Panc1 (cell line): ENCODE data around the gene TRPM5. TPM values are rescaled to one million over a fixed set of nuclear protein-coding genes. Genes with fewer than 3 reads are reported as not detected.

Source experiments
- ATAC-seq: fragments of 200-7000 bp; cut with Tn5 transposase; 2 replicates; pipeline ENCODE4 v1.9.1; 2020; ENCODE audit warnings: mild to moderate bottlenecking, moderate library complexity
- BruUV-seq: library from RNA; stranded (reverse); fragments of 400-500 nt; replicated peaks from 2 replicates; lab custom pipeline; 2021; lab: Mats Ljungman, UMichigan
- CTCF ChIA-PET: fragments of 300-600 bp; sonication (Branson Sonifier 250); formaldehyde crosslinking; loops from one replicate; lab custom pipeline; 2022; ENCODE audit warnings: antibody characterized with exemption; lab: Charles Lee
- POLR2A ChIA-PET: fragments of 300-600 bp; sonication (Branson Sonifier 250); formaldehyde crosslinking; loops from one replicate; lab custom pipeline; 2022; ENCODE audit warnings: antibody characterized with exemption; lab: Charles Lee
- DNase-seq: peaks from one replicate; pipeline ENCODE4 v3.0.0-alpha.2; 2010; ENCODE audit warnings: low read depth, low spot score
- H3K27ac ChIP-seq: 2 replicates; pipeline ENCODE4 v1.5.1; 2011; ENCODE audit warnings: mild to moderate bottlenecking, low read length, inconsistent platforms
- H3K27me3 ChIP-seq: fragments of 200-500 bp; sonication (Bioruptor generic); 2 replicates; pipeline ENCODE4 v1.6.0; 2014; ENCODE audit warnings: low read length, inconsistent platforms; ENCODE audit not compliant: control insufficient read depth, insufficient read depth
- H3K36me3 ChIP-seq: fragments of 200-500 bp; sonication (Bioruptor generic); 2 replicates; pipeline ENCODE4 v1.5.1; 2014; ENCODE audit warnings: inconsistent platforms, mild to moderate bottlenecking, low read length, moderate library complexity; ENCODE audit not compliant: control insufficient read depth, insufficient read depth
- H3K4me1 ChIP-seq: 2 replicates; pipeline ENCODE4 v1.5.1; 2011; ENCODE audit warnings: inconsistent platforms, mild to moderate bottlenecking, low read length, moderate library complexity; ENCODE audit not compliant: control insufficient read depth, insufficient read depth
- H3K4me3 ChIP-seq, 2 experiments: 2 replicates each; pipeline ENCODE4 v1.5.1; 2011 to 2012; ENCODE audit warnings: low read depth in 2 of 2, low read length in 2 of 2, mild to moderate bottlenecking in 2 of 2, inconsistent platforms in 1 of 2, moderate library complexity in 1 of 2
- H3K9me3 ChIP-seq: fragments of 200-500 bp; sonication (Bioruptor generic); 2 replicates; pipeline ENCODE4 v1.5.1; 2014; ENCODE audit warnings: low read depth, mild to moderate bottlenecking, inconsistent platforms, low read length, moderate library complexity; ENCODE audit not compliant: control insufficient read depth, insufficient read depth
- CTCF ChIP-seq: fragments of 450-650 bp; IDR thresholded peaks from 2 replicates; pipeline ENCODE4 v1.5.1; 2017; ENCODE audit warnings: mild to moderate bottlenecking
- POLR2AphosphoS5 ChIP-seq: IDR thresholded peaks from 2 replicates; pipeline ENCODE4 v1.6.1; 2012; ENCODE audit warnings: mild to moderate bottlenecking, low read depth, low read length, moderate library complexity
- REST ChIP-seq, 2 experiments: IDR thresholded peaks; 2 replicates each; pipeline ENCODE4 v1.6.1; 2011 to 2012; ENCODE audit warnings: low read depth in 2 of 2, control low read depth in 1 of 2, low read length in 1 of 2, mild to moderate bottlenecking in 1 of 2, moderate library complexity in 1 of 2; ENCODE audit not compliant: insufficient read depth in 1 of 2
- SIN3A ChIP-seq: IDR thresholded peaks from 2 replicates; pipeline ENCODE4 v1.6.1; 2012; ENCODE audit warnings: low read depth, mild to moderate bottlenecking, low read length, moderate library complexity, borderline replicate concordance; ENCODE audit not compliant: insufficient read depth
- TCF7L2 ChIP-seq: IDR thresholded peaks from 2 replicates; pipeline ENCODE4 v1.6.1; 2011; ENCODE audit warnings: mild to moderate bottlenecking, low read depth, low read length, inconsistent platforms
- in situ Hi-C: cut with HindIII; loops from 2 replicates; pipeline ENCODE4 v1.10.0; 2016; ENCODE audit warnings: low sequenced_read_pairs, low pct_unique_long_range_greater_than_20kb
- intact Hi-C: fragments of 100-400 bp; cut with micrococcal nuclease; formaldehyde crosslinking; loops from one replicate; pipeline ENCODE4 v1.10.0; 2022; ENCODE audit not compliant: unreplicated experiment
- total RNA-seq: library from RNA; stranded (reverse); gene quantifications from one replicate; pipeline ENCODE4 v1.2.1, GENCODE V29; 2021; ENCODE audit not compliant: unreplicated experiment

Gene TRPM5
- total RNA-seq, 1 experiment from 2014 or later = 0.08 TPM

- no peaks in the 10 kb centered on the region for H3K36me3 ChIP-seq
- H3K9me3 ChIP-seq = no peaks in the 10 kb centered on the region
- H3K4me1 ChIP-seq = no peaks in the 10 kb centered on the region
- peaks cover 2% of the 10 kb centered on the region; the same call in 1 of the 2 replicates for H3K27me3 ChIP-seq
- ChIA-PET CTCF (no interaction called here), POLR2A (no interaction called here)
- intact Hi-C loops = no loop called here
- no peak overlapping the region for H3K27ac ChIP-seq
- H3K4me3 ChIP-seq = no peak overlapping the region
- no peak for TF ChIP-seq TCF7L2
- no peak for TF ChIP-seq REST (IDR thresholded peaks at IDR 0.05; ENCODE audit: insufficient read depth in 1 of 2, low read depth in 2 of 2, low read length in 1 of 2)
- TF ChIP-seq POLR2AphosphoS5 = no peak
- TF ChIP-seq SIN3A = no peak
- no peak for TF ChIP-seq CTCF
- no peak for ATAC-seq
- no TSS peak for BruUV-seq
- no peak for DNase-seq
- in situ Hi-C loops = no loop called here
Measured at GRCh38 chr11:2466869-2467694, 22.8 kb upstream of the TRPM5 start.

- no peak for ATAC-seq
- no peak for TF ChIP-seq SIN3A
- TF ChIP-seq POLR2AphosphoS5 = no peak
- no peak for TF ChIP-seq CTCF
- TF ChIP-seq REST (IDR thresholded peaks at IDR 0.05; ENCODE audit: insufficient read depth in 1 of 2, low read depth in 2 of 2, low read length in 1 of 2) = no peak
- no peak for TF ChIP-seq TCF7L2
- Histone ChIP-seq H3K27me3 (peaks cover 2% of the 10 kb centered on the region; the same call in 1 of the 2 replicates), H3K9me3 (no peaks in the 10 kb centered on the region), H3K27ac (no peak overlapping the region), H3K4me3 (no peak overlapping the region), H3K36me3 (no peaks in the 10 kb centered on the region), H3K4me1 (no peaks in the 10 kb centered on the region)
- in situ Hi-C loops (no loop called here), intact Hi-C loops (no loop called here)
- ChIA-PET POLR2A (no interaction called here), CTCF (no interaction called here)
- no peak for DNase-seq
- no TSS peak for BruUV-seq
Measured at GRCh38 chr11:2466069-2466801, 21.9 kb upstream of the TRPM5 start.
